Measurements from ENCODE around the gene TAF5. TPM values are rescaled to one million over a fixed set of nuclear protein-coding genes. Genes with fewer than 3 reads are reported as not detected.
"Not testable (repeated sequence)": the region's sequence is repeated elsewhere in the genome, so short reads cannot be mapped to it uniquely, and the experiment has no call there.

Gene TAF5
- 1 to 10 TPM; 6.2 to 6.6 TPM for total RNA-seq
- 1 to 10 TPM; 1.3 to 3.7 (median 2.6) TPM for polyA plus RNA-seq
- total RNA-seq = 18.0 to 24.6 (median 23.2) reads per million in 6 experiments

DNA sequence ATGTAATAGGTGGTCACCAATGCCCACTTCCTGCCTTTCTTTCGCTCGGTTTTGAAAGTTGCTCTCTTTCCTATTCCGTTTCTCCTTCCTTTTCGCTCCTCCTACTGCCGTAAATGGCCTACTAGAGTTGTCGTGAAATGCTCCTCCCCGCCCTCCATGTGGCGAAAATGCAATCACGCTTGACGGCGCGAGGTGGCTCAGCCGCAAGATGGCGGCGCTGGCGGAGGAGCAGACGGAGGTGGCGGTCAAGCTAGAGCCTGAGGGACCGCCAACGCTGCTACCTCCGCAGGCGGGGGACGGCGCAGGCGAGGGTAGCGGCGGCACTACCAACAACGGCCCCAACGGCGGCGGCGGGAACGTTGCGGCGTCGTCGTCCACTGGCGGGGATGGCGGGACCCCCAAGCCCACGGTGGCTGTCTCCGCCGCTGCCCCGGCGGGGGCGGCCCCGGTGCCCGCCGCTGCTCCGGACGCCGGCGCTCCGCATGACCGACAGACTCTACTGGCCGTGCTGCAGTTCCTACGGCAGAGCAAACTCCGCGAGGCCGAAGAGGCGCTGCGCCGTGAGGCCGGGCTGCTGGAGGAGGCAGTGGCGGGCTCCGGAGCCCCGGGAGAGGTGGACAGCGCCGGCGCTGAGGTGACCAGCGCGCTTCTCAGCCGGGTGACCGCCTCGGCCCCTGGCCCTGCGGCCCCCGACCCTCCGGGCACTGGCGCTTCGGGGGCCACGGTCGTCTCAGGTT lies at the start of gene TAF5:
Gene TAF5 (plus strand): TSS at position 195 of the 737 bp plus-strand sequence. CDS start 14 bp downstream, at position 209.
- H3K36me3 Mint-ChIP-seq = peaks cover 0 to 2% (median 0%) of the 10 kb centered on the region in 3 donors
- peak; percentile 77 to 94 (median 89) for DNase-seq
- peak within 1 kb of the TSS; percentile 85 to 98 (median 92) for H3K4me3 Mint-ChIP-seq
- ATAC-seq = peak; percentile 62 to 63
- H3K9me3 Mint-ChIP-seq = no peaks in the 10 kb centered on the region
- peak within 1 kb of the TSS; percentile 82 to 96 (median 94) for H3K27ac Mint-ChIP-seq
- no peaks in the 10 kb centered on the region for H3K27me3 Mint-ChIP-seq
- peaks cover 3 to 29% (median 12%) of the 10 kb centered on the region in 4 donors for H3K4me1 Mint-ChIP-seq
- POLR2A ChIA-PET = interaction anchor here (0.5 to 2.4 kb wide), 9 partner anchors 15 to 925 kb away, joined by 3 to 16 read pairs (median 4); partner anchors contain the start of genes ATP5MK, CALHM2, NT5C2 and PCGF6

DNA sequence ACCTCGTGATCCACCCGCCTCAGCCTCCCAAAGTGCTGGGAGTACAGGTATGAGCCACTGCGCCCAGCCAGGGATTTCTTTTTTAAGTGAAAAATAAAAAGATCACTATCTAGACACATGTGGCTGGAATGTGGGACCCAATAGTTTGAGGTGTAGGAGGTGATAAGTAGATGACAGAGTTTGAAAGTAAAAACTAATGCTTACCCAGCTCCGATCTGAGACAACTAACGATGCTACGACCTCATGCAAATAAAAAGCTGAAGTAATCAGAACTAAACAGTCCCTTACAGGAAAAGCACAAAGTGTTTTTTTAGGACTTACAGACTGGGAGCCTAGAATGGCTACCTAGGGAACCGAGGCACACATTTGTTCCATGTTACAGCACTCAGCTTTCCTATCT lies 39.9 kb upstream of the TAF5 start:
- ATAC-seq = no peak
- no peak overlapping the region for H3K4me3 Mint-ChIP-seq
- no peaks in the 10 kb centered on the region for H3K4me1 Mint-ChIP-seq
- no peaks in the 10 kb centered on the region for H3K9me3 Mint-ChIP-seq
- POLR2A ChIA-PET = no interaction called here
- H3K27me3 Mint-ChIP-seq = no peaks in the 10 kb centered on the region
- peaks cover 0 to 70% (median 13%) of the 10 kb centered on the region in 3 donors for H3K36me3 Mint-ChIP-seq
- DNase-seq = no peak
- H3K27ac Mint-ChIP-seq = no peak overlapping the region

DNA sequence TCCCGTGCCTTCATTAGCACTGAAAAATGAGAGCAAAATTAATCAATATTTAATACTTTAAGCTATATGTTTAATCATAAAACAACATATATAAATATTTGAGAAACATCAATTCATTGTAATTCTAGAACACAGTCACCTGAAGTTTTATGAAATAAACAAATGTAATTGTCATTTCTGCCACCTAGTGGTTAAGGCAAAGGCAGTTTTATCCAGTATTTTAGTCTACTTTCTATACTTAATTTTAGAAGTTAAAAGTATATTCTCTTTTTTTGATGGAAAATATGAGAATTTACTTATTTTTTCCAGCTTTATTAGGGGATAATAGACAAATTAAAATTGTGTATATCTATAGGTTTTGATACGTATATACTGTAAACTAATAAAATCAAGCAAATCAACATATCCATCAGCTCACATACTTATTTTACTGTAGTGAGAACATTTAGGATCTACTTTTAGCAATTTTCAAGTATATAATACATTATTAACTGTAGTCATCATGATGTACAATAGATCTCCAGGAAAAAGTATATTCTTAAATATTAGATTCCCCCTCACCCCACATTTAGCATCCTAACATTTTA lies 33.7 kb upstream of the TAF5 start:
- POLR2A ChIA-PET = interaction anchor here (1.3 kb wide), 1 partner anchor 34 kb away, joined by 5 read pairs; the partner anchor contains the start of gene TAF5
- DNase-seq = peak in 3 of 10 donors; percentile 12 to 30 (median 19)
- H3K9me3 Mint-ChIP-seq = no peaks in the 10 kb centered on the region
- no peaks in the 10 kb centered on the region for H3K27me3 Mint-ChIP-seq
- H3K27ac Mint-ChIP-seq = no peak overlapping the region
- ATAC-seq = no peak
- H3K4me1 Mint-ChIP-seq = no peaks in the 10 kb centered on the region
- H3K36me3 Mint-ChIP-seq = peaks cover 0 to 65% (median 3%) of the 10 kb centered on the region in 3 donors
- H3K4me3 Mint-ChIP-seq = no peak overlapping the region

GRCh38 chr10:103334567-103334966 lies 33.2 kb upstream of the TAF5 start:
- DNase-seq = no peak

GRCh38 chr10:103336370-103336769 lies 31.4 kb upstream of the TAF5 start:
- POLR2A ChIA-PET = no interaction called here

More at GRCh38 chr10:103334567-103334966, 33.2 kb upstream of the TAF5 start:
- Mint-ChIP-seq H3K36me3 (peaks cover 0 to 65% (median 3%) of the 10 kb centered on the region in 3 donors), H3K4me1 (no peaks in the 10 kb centered on the region), H3K27me3 (no peaks in the 10 kb centered on the region), H3K27ac (no peak overlapping the region), H3K4me3 (no peak overlapping the region), H3K9me3 (no peaks in the 10 kb centered on the region)
- POLR2A ChIA-PET = interaction anchor here (1.3 kb wide), 1 partner anchor 33 kb away, joined by 5 read pairs; the partner anchor contains the start of gene TAF5
- no peak for ATAC-seq

DNA sequence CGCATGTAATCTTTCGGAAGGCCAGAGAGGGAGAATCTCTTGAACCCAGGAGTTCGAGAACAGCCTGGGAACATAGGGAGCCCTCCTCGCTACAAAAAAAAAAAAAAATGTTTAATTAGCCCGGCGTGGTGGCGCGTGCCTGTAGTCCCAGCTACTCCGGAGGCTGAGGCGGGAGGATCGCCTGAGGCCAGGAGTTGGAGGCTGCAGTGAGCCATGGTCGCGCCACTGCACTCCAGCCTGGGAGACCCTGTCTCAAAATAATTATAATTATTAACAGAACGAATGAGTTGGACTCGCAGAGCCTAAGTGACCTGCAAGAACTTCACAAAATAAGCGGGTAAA lies 17.6 kb upstream of the TAF5 start:
- H3K9me3 Mint-ChIP-seq = no peaks in the 10 kb centered on the region
- H3K27ac Mint-ChIP-seq = peak overlapping the region in 8 of 10 donors; percentile 14 to 74 (median 48)
- peak overlapping the region; percentile 68 to 96 (median 84) for H3K4me3 Mint-ChIP-seq
- peaks cover 3 to 14% (median 9%) of the 10 kb centered on the region in 4 donors for H3K4me1 Mint-ChIP-seq
- peaks cover 0 to 22% (median 2%) of the 10 kb centered on the region in 3 donors for H3K36me3 Mint-ChIP-seq
- ATAC-seq (no peak), DNase-seq (no peak)
- POLR2A ChIA-PET = interaction anchor here (1.2 to 2.6 kb wide), 3 partner anchors 17 to 1741 kb away, joined by 5 to 10 read pairs (median 9); partner anchors contain the start of gene TAF5
- no peaks in the 10 kb centered on the region for H3K27me3 Mint-ChIP-seq

More at GRCh38 chr10:103336370-103336769, 31.4 kb upstream of the TAF5 start:
- no peak overlapping the region for H3K27ac Mint-ChIP-seq
- no peaks in the 10 kb centered on the region for H3K9me3 Mint-ChIP-seq
- ATAC-seq (no peak), DNase-seq (no peak)
- H3K4me1 Mint-ChIP-seq = no peaks in the 10 kb centered on the region
- H3K36me3 Mint-ChIP-seq = peaks cover 0 to 62% (median 0%) of the 10 kb centered on the region in 3 donors
- H3K27me3 Mint-ChIP-seq = no peaks in the 10 kb centered on the region
- no peak overlapping the region for H3K4me3 Mint-ChIP-seq

DNA sequence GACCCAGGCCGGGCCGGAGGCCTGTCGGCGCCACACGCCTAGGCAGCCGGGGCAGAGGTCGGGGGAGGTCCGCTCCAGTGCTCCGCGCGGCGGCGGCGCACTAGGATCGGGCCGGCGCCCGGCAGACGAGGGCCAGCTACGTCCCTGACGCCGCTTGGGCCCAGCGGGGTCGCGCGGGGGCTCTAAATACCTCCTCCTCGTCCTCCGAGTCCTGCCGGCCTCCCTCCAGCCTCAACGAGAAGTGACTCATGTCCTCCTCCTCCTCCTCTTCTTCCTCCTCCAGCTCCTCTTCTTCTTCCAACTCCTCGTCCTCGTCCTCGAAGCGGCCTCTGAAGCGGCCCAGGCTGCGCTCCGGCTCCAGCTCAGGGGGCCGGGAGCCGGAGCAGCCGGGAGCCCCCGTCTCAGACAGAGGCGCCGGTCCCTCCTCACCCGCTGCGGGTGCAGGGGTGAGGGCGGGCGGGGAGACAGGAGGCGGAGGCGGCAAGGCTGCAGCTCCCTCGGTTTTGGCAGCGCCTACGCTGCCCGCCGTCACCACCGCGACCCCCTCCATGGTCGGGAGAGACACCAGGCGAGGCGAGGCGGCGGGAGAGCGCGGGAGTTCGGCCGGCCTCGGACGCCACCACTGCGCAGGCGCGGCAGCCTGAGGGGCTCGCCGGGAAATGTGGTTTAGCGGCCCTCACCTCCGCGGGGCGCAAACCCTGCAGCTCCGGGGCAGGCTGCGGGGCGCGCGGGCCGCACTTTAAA lies 17.1 kb upstream of the TAF5 start, which contains the start of gene PCGF6:
Gene PCGF6 (minus strand): TSS at position 624 of the 744 bp plus-strand sequence. CDS start 74 bp downstream, at position 550.
- Mint-ChIP-seq H3K27me3 (peaks cover 0 to 1% (median 0%) of the 10 kb centered on the region in 5 donors), H3K27ac (peak within 1 kb of the TSS; percentile 37 to 94 (median 88)), H3K4me1 (peaks cover 3 to 14% (median 9%) of the 10 kb centered on the region in 4 donors), H3K4me3 (peak within 1 kb of the TSS; percentile 81 to 96 (median 90)), H3K9me3 (no peaks in the 10 kb centered on the region), H3K36me3 (peaks cover 0 to 17% (median 2%) of the 10 kb centered on the region in 3 donors)
- POLR2A ChIA-PET = interaction anchor here (0.8 to 2.6 kb wide), 5 partner anchors 17 to 1742 kb away, joined by 3 to 10 read pairs (median 8); partner anchors contain the start of genes ATP5MK, PDCD11 and TAF5
- DNase-seq (peak; percentile 41 to 83 (median 67)), ATAC-seq (peak; percentile 86 to 89)

DNA sequence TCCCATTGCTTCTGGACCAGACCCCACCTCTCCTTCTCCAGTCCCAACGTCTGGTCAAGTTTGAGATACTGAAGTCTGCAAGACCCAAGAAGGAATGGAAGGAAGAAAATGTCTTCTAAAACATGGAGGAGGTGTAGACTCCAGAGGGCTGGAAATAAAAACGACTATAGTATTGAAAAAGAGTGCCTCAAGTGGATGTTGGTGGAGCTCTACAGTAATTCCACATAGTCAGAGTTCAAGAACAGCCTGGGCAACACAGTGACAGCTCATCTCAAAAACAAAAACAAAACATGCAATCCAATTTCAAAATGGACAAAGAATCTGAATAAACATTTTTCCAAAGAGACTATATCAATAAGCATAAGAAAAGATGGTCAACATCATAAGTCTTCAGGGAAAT lies 14.5 kb upstream of the TAF5 start:
- POLR2A ChIA-PET = interaction anchor here (0.6 to 2.5 kb wide), 5 partner anchors 14 to 1105 kb away, joined by 3 to 8 read pairs (median 5); partner anchors contain the start of genes ATP5MK, PDCD11 and TAF5
- DNase-seq (no peak), ATAC-seq (no peak)
- H3K4me1 Mint-ChIP-seq = peaks cover 3 to 14% (median 9%) of the 10 kb centered on the region in 4 donors
- H3K36me3 Mint-ChIP-seq = peaks cover 0 to 2% (median 0%) of the 10 kb centered on the region in 3 donors
- H3K27ac Mint-ChIP-seq = no peak overlapping the region
- H3K4me3 Mint-ChIP-seq = peak overlapping the region in 1 of 10 donors; percentile 10
- H3K9me3 Mint-ChIP-seq = no peaks in the 10 kb centered on the region
- H3K27me3 Mint-ChIP-seq = peaks cover 0 to 1% (median 0%) of the 10 kb centered on the region in 5 donors

- H3K27ac Mint-ChIP-seq, H3K36me3 Mint-ChIP-seq, ATAC-seq, H3K4me1 Mint-ChIP-seq, DNase-seq, POLR2A ChIA-PET, H3K4me3 Mint-ChIP-seq, H3K9me3 Mint-ChIP-seq, H3K27me3 Mint-ChIP-seq: not testable (repeated sequence)
These were observed 13.2 kb upstream of the TAF5 start for GRCh38 chr10:103354567-103354966.

GRCh38 chr10:103355906-103356599 lies 11.7 kb upstream of the TAF5 start:
- Mint-ChIP-seq H3K4me3 (no peak overlapping the region), H3K36me3 (no peaks in the 10 kb centered on the region), H3K4me1 (peaks cover 0 to 5% (median 2%) of the 10 kb centered on the region in 4 donors), H3K27ac (no peak overlapping the region), H3K9me3 (no peaks in the 10 kb centered on the region), H3K27me3 (peaks cover 0 to 1% (median 0%) of the 10 kb centered on the region in 5 donors)
- DNase-seq (no peak), ATAC-seq (no peak)
- POLR2A ChIA-PET = interaction anchor here (0.6 kb wide), 1 partner anchor 9 kb away, joined by 4 read pairs; no protein-coding TSS in a partner anchor

GRCh38 chr10:103359493-103359892 lies 8.3 kb upstream of the TAF5 start:
- H3K36me3 Mint-ChIP-seq, H3K27ac Mint-ChIP-seq, H3K27me3 Mint-ChIP-seq, H3K4me1 Mint-ChIP-seq, DNase-seq, H3K9me3 Mint-ChIP-seq, ATAC-seq, H3K4me3 Mint-ChIP-seq, POLR2A ChIA-PET: not testable (repeated sequence)

Measured in naive thymus-derived CD8-positive, alpha-beta T cell (primary cell).